Stimulated activated CD4-positive, alpha-beta T cell treated with anti-CD3 and anti-CD28 coated beads, Interleukin-12 subunit alpha, Interleukin-12 subunit beta, amount 100 ng/mL, for 48 hours (primary cell): Measurements from ENCODE around the gene PPFIBP1.
"Not testable (repeated sequence)": the region's sequence is repeated elsewhere in the genome, so short reads cannot be mapped to it uniquely, and the experiment has no call there.

Experiments
- DNase-seq, 3 donors: peaks; one replicate each; pipeline ENCODE4 v3.0.0-alpha.2; 2020; ENCODE audit warnings: low read depth in 2 of 3, low spot score in 1 of 3

PPFIBP1 gene

GRCh38 chr12:27622436-27623195, 98.6 kb downstream of the PPFIBP1 start:
- no peak for DNase-seq

GRCh38 chr12:27623645-27624044, 99.6 kb downstream of the PPFIBP1 start:
- no peak for DNase-seq

GRCh38 chr12:27624586-27624985, 100.6 kb downstream of the PPFIBP1 start:
- no peak for DNase-seq

- no peak for DNase-seq
These were observed 103.3 kb downstream of the PPFIBP1 start for GRCh38 chr12:27627123-27627852.

- DNase-seq: not testable (repeated sequence)
These were observed 104.0 kb downstream of the PPFIBP1 start for GRCh38 chr12:27627853-27628469.

- DNase-seq: not testable (repeated sequence)
These were observed 106.2 kb downstream of the PPFIBP1 start for GRCh38 chr12:27630219-27630618.

GRCh38 chr12:27631365-27631764, 107.4 kb downstream of the PPFIBP1 start:
- no peak for DNase-seq

- DNase-seq: no peak
These were observed 107.9 kb downstream of the PPFIBP1 start for GRCh38 chr12:27631813-27632491.

- DNase-seq: no peak
These were observed 111.5 kb downstream of the PPFIBP1 start for GRCh38 chr12:27635349-27635972.

GRCh38 chr12:27636569-27636968, 112.6 kb downstream of the PPFIBP1 start:
- DNase-seq: not testable (repeated sequence)

- no peak for DNase-seq
These were observed 113.5 kb downstream of the PPFIBP1 start for GRCh38 chr12:27637524-27637923.

- no peak for DNase-seq
These were observed 115.3 kb downstream of the PPFIBP1 start for GRCh38 chr12:27639265-27639664.

GRCh38 chr12:27640566-27641200, 116.7 kb downstream of the PPFIBP1 start:
- DNase-seq: not testable (repeated sequence)

GRCh38 chr12:27642361-27642760, 118.4 kb downstream of the PPFIBP1 start:
- not testable (repeated sequence) for DNase-seq

- DNase-seq: not testable (repeated sequence)
These were observed 118.9 kb downstream of the PPFIBP1 start for GRCh38 chr12:27642892-27643291.

- no peak for DNase-seq
These were observed 120.3 kb downstream of the PPFIBP1 start for GRCh38 chr12:27644158-27644845.

GRCh38 chr12:27645671-27646070, 121.7 kb downstream of the PPFIBP1 start:
- no peak for DNase-seq

- no peak for DNase-seq
These were observed 122.1 kb downstream of the PPFIBP1 start for GRCh38 chr12:27646149-27646548.

- DNase-seq: no peak
These were observed 126.0 kb downstream of the PPFIBP1 start for GRCh38 chr12:27650011-27650410.

- no peak for DNase-seq
These were observed 127.2 kb downstream of the PPFIBP1 start for GRCh38 chr12:27651201-27651600.
